A549 treated with ZK216348 at 1 μM for 4 hours (cell line): ENCODE results near the gene PPP1R9A. TPM values are rescaled to one million over a fixed set of nuclear protein-coding genes. Genes with fewer than 3 reads are reported as not detected.

Experiments
- total RNA-seq: library from RNA; stranded (reverse); fragments of 200-300 nt; extraction: Qiagen RNA extraction; gene quantifications from 5 replicates; pipeline ENCODE4 v1.2.3, GENCODE V29; 2022; ENCODE audit warnings: low read depth

PPP1R9A gene
- 2.4 to 5.8 TPM (median 3.9 TPM) in 5 replicates for total RNA-seq

GRCh38 chr7:94907026-94907810 lies at the start of gene PPP1R9A:
Gene PPP1R9A, plus strand, starts transcription at chr7:94907594. Its CDS starts 2,520 bp downstream, at chr7:94910114.

DNA sequence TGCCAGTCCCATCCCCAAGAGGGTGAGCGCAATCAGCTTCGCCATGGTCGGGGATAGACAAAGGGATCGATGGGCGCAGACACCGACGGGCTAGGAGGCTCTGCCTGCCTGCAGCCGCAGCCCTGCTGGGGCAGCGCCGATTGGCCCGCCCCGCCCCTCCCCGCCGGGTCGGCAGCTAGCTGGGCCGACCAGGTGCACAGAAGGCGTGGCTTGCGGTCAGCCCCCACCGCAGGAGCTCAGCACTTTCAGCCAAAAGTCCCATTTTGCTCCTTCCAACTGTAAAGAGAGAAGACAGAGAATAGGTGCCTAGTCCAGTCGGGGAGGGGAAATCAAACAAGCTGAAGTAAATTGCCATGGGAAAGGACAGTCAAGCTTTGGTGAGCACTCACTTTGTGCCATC lies 417.0 kb downstream of the PPP1R9A start, which contains the start of gene PON1:
TSS of gene PON1 (minus strand) at position 102 of the 400 bp plus-strand sequence. CDS start at position 45, 57 bp downstream.

